K562 (cell line): ENCODE results near the gene KCNG1. TPM values are rescaled to one million over a fixed set of nuclear protein-coding genes. Genes with fewer than 3 reads are reported as not detected.

Source experiments
- CTCFL ChIP-seq: IDR thresholded peaks from 2 replicates; pipeline ENCODE4 v1.6.1; 2011; ENCODE audit warnings: borderline replicate concordance, low read depth, mild to moderate bottlenecking, moderate library complexity, low read length; ENCODE audit not compliant: insufficient read depth, poor library complexity, severe bottlenecking
- DLX4 ChIP-seq: fragments of 250-450 bp; sonication (Bioruptor Pico); IDR thresholded peaks from 2 replicates; pipeline ENCODE4 v1.6.1; 2021; ENCODE audit warnings: mild to moderate bottlenecking
- E2F1 ChIP-seq: sonication (generic); formaldehyde crosslinking; IDR thresholded peaks from 2 replicates; pipeline ENCODE4 v1.8.1; 2023; ENCODE audit warnings: mild to moderate bottlenecking, missing genetic modification reagents, moderate library complexity
- EP400 ChIP-seq: fragments of 450-650 bp; IDR thresholded peaks from 2 replicates; pipeline ENCODE4 v1.6.1; 2017; ENCODE audit warnings: antibody characterized with exemption, mild to moderate bottlenecking, moderate library complexity
- FOXK1 ChIP-seq: sonication (generic); formaldehyde crosslinking; IDR thresholded peaks from 2 replicates; pipeline ENCODE4 v1.8.0; 2022; ENCODE audit warnings: missing genetic modification reagents, mild to moderate bottlenecking, borderline replicate concordance
- GTF2B ChIP-seq: IDR thresholded peaks from 2 replicates; pipeline ENCODE4 v1.6.1; 2011; ENCODE audit not compliant: insufficient read length; ENCODE audit errors: extremely low read depth
- HMGXB4 ChIP-seq: sonication (generic); formaldehyde crosslinking; IDR thresholded peaks from 2 replicates; pipeline ENCODE4 v1.8.1; 2023; ENCODE audit warnings: mild to moderate bottlenecking, missing genetic modification reagents
- KAT7 ChIP-seq: sonication (generic); formaldehyde crosslinking; IDR thresholded peaks from 2 replicates; pipeline ENCODE4 v1.8.0; 2022; ENCODE audit warnings: missing genetic modification reagents, mild to moderate bottlenecking, borderline replicate concordance
- RBFOX2 ChIP-seq: fragments of 200-400 bp; formaldehyde crosslinking; IDR thresholded peaks from 2 replicates; pipeline ENCODE4 v1.6.1; 2017; ENCODE audit warnings: low read depth, mild to moderate bottlenecking, low read length, moderate library complexity
- UBTF ChIP-seq, 2 experiments: IDR thresholded peaks; 2 replicates each; pipeline ENCODE4 v1.6.1; 2012; ENCODE audit warnings: improper control_type of control experiment in 2 of 2, low read depth in 2 of 2, low read length in 2 of 2, borderline replicate concordance in 1 of 2
- ZNF395 ChIP-seq: fragments of 200-800 bp; sonication (Bioruptor generic); IDR thresholded peaks from 2 replicates; pipeline ENCODE4 v1.6.1; 2017; ENCODE audit warnings: missing genetic modification characterization, missing compliant biosample characterization
- ZNF431 ChIP-seq: sonication (generic); formaldehyde crosslinking; IDR thresholded peaks from 2 replicates; pipeline ENCODE4 v1.8.0; 2022; ENCODE audit warnings: mild to moderate bottlenecking, missing genetic modification reagents
- polyA plus RNA-seq, 8 experiments: library from polyadenylated mRNA; depleted of rRNA in 4 of 8; stranded (reverse) in 5 of 8; unstranded in 3 of 8; fragments of >200 nt; fragmentation: Nextera tagmentation in 2 of 8; fragmentation: Illumina TruSeq in 1 of 8; extraction: Ambion mirVana in 2 of 8; extraction: Trizol in 1 of 8; gene quantifications; 2 replicates each; pipeline versions ENCODE4 v1.2.1 to v1.2.3, GENCODE V29; 2011 to 2014; ENCODE audit warnings: inconsistent platforms in 1 of 8, missing spikeins in 1 of 8
- total RNA-seq, 7 experiments: library from RNA; depleted of rRNA in 6 of 7; stranded (reverse); fragments of >200 nt in 6 of 7; fragmentation: Illumina TruSeq in 2 of 7; extraction: Trizol in 2 of 7; gene quantifications; 2 replicates each; pipeline versions ENCODE4 v1.2.1 to v1.2.3, GENCODE V29; 2011 to 2021; ENCODE audit warnings: low replicate concordance in 1 of 7

Gene KCNG1
- total and polyA plus RNA-seq, 9 of the 15 experiments (the other 6 are each of a cell fraction or from before 2014, with no cell fraction given): 0.06 to 1.5 (median 0.22) TPM; not detected in 2

- TF ChIP-seq KAT7 (CRISPR knock-in tag): peak; percentile 39; the same call in 1 of the 2 replicates
- TF ChIP-seq ZNF431: peak; percentile 70
- no peak for TF ChIP-seq CTCFL
- peak; percentile 82 for TF ChIP-seq E2F1
- no peak; the same call in 1 of the 2 replicates for TF ChIP-seq EP400
- no peak for TF ChIP-seq DLX4 (CRISPR knock-in tag)
- TF ChIP-seq GTF2B: no peak
- TF ChIP-seq FOXK1 (CRISPR knock-in tag): peak; percentile 94
- TF ChIP-seq ZNF395 (CRISPR knock-in tag): peak; percentile 27; the same call in 1 of the 2 replicates
- TF ChIP-seq UBTF (IDR thresholded peaks at IDR 0.05; ENCODE audit: borderline replicate concordance in 1 of 2, low read depth in 2 of 2, low read length in 2 of 2): 0 out of 4 replicates have a peak, but pooled peaks of 1 of the 2 experiments have one; percentile 50
- TF ChIP-seq HMGXB4 (CRISPR knock-in tag): no peak
- peak; percentile 96 for TF ChIP-seq RBFOX2
Observed at GRCh38 chr20:50957798-50958614, 64.9 kb downstream of the KCNG1 start, which contains the start of gene DPM1 (continued).
